HCT116 (cell line): ENCODE data around the gene TCF7L1.

Source experiments
- EZH2 ChIP-seq: fragments of 200-600 bp; sonication (generic); IDR thresholded peaks from 2 replicates; pipeline ENCODE4 v1.6.1; 2017; ENCODE audit warnings: antibody characterized with exemption, mixed run types
- EZH2phosphoT487 ChIP-seq: fragments of 200-600 bp; IDR thresholded peaks from 2 replicates; pipeline ENCODE4 v1.6.1; 2018; ENCODE audit warnings: antibody characterized with exemption, borderline replicate concordance
- POLR2A ChIP-seq: IDR thresholded peaks from 2 replicates; pipeline ENCODE4 v1.7.0; 2011; ENCODE audit warnings: borderline replicate concordance; ENCODE audit not compliant: insufficient read depth, insufficient read length; ENCODE audit errors: extremely low read depth
- ZNF274 ChIP-seq: fragments of 200-500 bp; sonication (Bioruptor generic); IDR thresholded peaks from 2 replicates; pipeline ENCODE4 v1.6.1; 2014; ENCODE audit warnings: mild to moderate bottlenecking, low read depth, low read length, inconsistent platforms
- TF ChIP-seq, protein P1 (sequence below), 3 experiments: fragments of 200-600 bp in 1 of 3; sonication (generic) in 1 of 3; IDR thresholded peaks in 2 of 3; conservative IDR thresholded peaks in 1 of 3; 2 replicates each; pipeline ENCODE4 v1.5.1; 2012 to 2017; ENCODE audit warnings: low read depth in 2 of 3, low read length in 2 of 3, antibody characterized with exemption in 1 of 3, borderline replicate concordance in 1 of 3, control low read depth in 1 of 3, mild to moderate bottlenecking in 1 of 3, mixed read lengths in 1 of 3, mixed run types in 1 of 3, moderate library complexity in 1 of 3; ENCODE audit not compliant: insufficient read depth in 1 of 3
- TF ChIP-seq, protein P2 (sequence below): IDR thresholded peaks from 2 replicates; pipeline ENCODE4 v1.6.1; 2012; ENCODE audit warnings: low read depth

DNA sequence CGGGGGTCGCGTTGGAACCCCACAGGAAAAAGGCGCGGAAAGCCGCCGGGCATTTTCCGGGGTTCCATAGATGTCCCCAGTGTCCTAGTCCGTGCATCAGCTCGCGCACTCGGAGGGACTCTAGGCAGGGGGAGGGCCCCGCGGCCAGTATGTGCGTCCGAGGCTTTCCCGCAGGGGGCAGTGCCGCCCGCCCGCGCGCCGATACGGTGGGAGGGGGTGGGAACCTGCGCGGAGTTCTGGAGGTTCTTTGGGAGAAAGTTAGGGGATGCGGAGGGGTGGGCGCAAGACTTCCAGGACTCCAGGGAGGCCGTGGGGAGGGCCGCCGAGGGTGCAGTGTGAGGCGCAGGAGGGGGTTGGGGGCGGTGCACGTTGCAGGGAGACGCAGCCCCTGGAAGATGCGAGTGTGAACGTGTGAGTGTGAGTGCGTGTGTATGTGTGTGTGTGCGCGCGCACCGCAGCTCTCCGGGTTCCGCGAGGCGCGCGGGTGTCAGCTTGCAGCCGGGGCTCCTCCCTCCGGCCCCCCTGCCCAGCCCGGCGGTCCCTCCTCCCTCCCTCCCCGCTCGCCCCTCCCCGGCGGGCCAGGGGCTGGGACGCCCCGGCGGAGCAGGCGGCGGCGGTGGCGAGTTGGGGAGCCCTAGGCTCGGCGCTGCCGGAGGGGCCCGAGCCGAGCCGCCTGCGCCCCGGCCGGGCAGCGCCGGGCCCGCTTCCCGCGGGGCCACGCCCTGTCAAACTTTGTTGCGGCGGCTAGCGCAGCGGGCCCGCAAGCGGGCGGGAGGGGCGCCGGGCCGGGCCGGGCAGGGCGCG lies at the start of gene TCF7L1:
- TF ChIP-seq EZH2phosphoT487 (no peak), EZH2 (no peak), POLR2A (peak; percentile 22), ZNF274 (no peak)
- TF ChIP-seq, protein P1, sequence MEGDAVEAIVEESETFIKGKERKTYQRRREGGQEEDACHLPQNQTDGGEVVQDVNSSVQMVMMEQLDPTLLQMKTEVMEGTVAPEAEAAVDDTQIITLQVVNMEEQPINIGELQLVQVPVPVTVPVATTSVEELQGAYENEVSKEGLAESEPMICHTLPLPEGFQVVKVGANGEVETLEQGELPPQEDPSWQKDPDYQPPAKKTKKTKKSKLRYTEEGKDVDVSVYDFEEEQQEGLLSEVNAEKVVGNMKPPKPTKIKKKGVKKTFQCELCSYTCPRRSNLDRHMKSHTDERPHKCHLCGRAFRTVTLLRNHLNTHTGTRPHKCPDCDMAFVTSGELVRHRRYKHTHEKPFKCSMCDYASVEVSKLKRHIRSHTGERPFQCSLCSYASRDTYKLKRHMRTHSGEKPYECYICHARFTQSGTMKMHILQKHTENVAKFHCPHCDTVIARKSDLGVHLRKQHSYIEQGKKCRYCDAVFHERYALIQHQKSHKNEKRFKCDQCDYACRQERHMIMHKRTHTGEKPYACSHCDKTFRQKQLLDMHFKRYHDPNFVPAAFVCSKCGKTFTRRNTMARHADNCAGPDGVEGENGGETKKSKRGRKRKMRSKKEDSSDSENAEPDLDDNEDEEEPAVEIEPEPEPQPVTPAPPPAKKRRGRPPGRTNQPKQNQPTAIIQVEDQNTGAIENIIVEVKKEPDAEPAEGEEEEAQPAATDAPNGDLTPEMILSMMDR (IDR thresholded peaks at IDR 0.05 in 2 of 3, conservative IDR thresholded peaks at IDR 0.05 in 1 of 3; ENCODE audit: borderline replicate concordance in 1 of 3, insufficient read depth in 1 of 3, low read depth in 2 of 3, low read length in 2 of 3): peak; percentile 58 to 83 (median 81); a peak in 5 of 6 replicates
- TF ChIP-seq, protein P2, sequence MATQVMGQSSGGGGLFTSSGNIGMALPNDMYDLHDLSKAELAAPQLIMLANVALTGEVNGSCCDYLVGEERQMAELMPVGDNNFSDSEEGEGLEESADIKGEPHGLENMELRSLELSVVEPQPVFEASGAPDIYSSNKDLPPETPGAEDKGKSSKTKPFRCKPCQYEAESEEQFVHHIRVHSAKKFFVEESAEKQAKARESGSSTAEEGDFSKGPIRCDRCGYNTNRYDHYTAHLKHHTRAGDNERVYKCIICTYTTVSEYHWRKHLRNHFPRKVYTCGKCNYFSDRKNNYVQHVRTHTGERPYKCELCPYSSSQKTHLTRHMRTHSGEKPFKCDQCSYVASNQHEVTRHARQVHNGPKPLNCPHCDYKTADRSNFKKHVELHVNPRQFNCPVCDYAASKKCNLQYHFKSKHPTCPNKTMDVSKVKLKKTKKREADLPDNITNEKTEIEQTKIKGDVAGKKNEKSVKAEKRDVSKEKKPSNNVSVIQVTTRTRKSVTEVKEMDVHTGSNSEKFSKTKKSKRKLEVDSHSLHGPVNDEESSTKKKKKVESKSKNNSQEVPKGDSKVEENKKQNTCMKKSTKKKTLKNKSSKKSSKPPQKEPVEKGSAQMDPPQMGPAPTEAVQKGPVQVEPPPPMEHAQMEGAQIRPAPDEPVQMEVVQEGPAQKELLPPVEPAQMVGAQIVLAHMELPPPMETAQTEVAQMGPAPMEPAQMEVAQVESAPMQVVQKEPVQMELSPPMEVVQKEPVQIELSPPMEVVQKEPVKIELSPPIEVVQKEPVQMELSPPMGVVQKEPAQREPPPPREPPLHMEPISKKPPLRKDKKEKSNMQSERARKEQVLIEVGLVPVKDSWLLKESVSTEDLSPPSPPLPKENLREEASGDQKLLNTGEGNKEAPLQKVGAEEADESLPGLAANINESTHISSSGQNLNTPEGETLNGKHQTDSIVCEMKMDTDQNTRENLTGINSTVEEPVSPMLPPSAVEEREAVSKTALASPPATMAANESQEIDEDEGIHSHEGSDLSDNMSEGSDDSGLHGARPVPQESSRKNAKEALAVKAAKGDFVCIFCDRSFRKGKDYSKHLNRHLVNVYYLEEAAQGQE: no peak
